GM18526 (cell line): Measurements from ENCODE around the gene RFNG.

ENCODE experiments used
- POLR2A ChIP-seq: IDR thresholded peaks from 3 replicates; pipeline ENCODE4 v1.6.1; 2011; ENCODE audit not compliant: insufficient read length; ENCODE audit errors: extremely low read depth

RFNG gene

DNA sequence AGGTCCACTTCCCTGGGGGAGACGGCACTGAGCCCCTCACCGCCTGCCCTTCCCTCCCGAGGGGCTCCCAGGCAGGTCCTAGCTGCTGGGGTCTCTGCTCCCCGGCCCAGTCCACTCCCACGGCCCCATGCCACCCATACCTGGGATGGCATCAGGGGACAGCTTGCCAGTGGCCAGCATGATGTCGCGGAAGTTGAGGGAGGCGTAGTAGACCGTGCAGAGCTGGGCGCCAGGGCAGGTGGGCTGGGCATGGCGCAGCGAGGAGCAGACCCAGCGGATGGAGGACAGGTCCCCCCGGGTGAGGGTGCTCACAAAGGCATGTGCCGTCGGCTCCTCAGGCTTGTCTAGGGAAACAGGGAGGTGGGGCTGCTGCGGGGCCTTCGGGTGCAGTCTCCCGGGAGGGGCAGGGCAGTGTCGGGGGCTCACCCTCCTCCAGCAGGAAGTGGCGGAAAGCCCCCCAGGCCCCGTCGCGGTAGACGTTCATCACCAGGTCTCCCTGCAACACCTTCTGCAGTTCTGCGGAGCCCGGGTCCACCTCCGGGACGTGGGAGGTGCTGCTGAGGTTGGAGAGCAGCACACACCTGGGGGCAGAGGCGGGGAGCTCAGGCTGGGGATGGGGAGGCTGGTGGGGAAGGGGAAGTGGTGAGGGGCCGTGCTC, 32.9 kb upstream of the RFNG start:
- TF ChIP-seq POLR2A: no peak

DNA sequence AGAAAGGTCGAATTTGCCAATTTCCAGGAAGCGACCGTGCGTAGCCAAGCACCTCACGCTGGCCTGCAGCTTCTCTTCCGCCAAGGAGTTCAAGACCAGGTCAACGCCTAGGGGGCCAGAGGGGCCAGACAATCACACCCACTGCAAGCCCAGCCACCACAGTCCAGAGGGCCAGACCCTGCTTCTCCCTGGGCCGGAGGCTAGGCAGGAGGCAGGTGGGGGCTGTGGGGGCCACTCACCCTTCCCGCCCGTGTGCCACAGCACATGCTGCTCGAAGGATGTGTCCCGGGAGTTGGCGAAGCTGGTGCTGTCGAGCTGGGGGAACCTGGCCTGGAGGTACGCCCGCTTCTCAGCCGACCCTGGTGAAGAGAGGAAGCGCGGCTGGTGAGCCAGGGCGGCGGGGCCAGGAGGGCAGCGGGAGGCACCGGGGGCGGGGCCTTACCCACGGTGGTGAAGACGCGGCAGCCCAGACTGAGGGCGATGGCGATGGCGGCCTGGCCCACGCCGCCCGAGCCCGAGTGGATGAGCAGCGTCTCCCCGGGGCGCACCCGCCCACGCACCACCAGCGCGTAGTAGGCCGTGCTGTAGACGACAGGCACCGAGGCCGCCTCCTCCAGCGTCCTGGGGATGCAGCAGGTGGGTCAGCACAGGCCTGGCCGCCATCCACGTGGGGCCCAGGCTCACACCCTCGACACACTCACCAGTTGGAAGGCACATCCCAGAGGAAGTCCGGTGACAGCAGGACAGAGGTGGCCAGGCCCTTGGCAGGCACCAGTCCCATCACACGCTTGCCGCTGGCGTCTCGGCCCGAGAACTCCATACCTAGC, 32.1 kb upstream of the RFNG start:
- no peak for TF ChIP-seq POLR2A

DNA sequence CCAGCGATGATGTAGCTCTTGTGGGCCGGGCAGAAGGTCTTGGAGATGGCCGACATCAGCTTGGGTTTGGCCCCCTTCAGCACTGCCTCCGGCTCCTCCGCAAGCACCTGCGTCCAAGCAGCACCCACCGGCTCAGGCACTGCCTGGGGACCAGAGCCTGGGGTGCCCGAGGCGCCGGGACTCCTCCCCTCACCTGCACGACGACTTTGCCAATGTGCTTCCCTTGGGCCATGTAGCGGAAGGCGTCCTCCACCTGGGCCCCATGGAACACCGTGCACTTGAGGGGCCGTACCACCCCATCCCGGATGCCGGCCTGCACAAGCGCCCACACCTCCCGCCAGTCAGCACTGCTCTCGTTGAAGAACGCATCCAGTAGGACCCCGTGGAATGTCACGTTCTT, 31.4 kb upstream of the RFNG start:
- TF ChIP-seq POLR2A: no peak

DNA sequence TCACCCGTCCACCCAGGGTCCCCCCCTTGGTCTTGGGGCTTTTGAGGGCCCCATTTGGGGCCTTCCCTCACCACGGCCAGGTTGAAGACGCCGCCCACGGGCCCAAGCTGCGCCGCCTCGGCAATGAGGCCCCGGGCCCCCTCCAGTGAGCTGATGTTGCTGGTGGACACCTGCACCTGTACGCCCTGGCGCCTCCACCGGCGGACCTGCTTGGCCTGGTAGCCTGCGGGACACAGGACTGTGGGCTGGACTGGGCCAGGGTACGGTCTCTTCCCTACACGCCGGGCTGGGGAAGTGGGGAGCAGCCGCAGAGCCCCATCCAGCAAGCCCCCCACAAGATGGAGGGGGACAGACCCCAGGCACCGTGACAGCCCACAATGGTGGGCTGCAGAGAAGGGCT, 30.8 kb upstream of the RFNG start:
- TF ChIP-seq POLR2A: no peak

GRCh38 chr17:82081966-82082365, 30.4 kb upstream of the RFNG start:
- no peak for TF ChIP-seq POLR2A

DNA sequence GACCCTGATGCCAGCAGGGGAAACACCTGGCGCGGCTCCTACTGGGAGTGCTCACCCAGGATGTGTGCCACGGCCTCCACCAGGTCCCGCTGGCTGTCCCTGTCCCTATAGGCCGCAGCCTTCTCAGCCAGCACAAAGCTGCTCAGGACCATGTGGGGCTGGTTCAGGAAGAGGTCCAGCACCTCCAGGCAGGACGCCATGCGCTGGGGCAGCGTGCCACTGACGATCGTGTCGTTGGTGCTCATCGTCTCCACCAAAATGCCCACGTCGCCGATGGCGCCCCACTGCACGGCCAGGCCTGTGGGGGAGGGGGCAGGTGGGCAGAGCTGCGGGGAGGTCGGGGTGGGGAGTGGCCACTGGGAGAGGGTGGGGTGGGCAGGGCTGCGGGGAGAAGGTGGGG, 29.9 kb upstream of the RFNG start:
- no peak for TF ChIP-seq POLR2A

DNA sequence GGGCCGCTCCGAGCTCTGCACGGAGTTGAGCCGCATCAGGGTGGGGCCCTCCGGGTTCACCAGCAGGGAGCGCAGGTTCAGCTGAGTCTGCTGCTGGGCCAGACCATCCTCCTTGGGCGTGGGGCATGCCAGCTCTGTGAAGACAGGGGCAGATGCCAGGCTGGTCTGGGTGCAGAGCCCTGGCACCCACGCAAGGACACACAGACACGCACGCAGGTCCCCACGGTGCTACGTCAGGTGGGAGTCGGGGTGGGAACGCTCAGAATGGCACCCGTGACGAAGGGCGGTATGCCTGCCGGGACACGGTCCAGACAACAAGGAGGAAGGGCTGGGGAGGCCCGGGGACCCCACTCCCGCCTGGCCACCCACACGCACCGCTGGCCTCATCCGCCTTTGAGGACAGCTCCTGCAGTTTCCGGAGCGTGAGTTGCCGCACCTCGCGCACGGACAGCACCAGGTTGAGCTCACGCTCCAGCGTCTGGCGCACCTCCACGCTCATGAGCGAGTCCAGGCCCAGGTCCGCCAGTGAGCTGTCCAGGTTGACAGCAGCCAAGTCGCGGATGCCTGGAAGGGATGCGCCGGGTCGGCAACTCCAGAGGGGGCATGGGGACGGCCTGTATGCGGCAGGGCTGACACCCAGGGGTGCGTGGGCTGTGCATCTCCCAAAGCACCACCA, 29.3 kb upstream of the RFNG start:
- no peak for TF ChIP-seq POLR2A

- no peak for TF ChIP-seq POLR2A
Observed at GRCh38 chr17:82080048-82080788, 28.6 kb upstream of the RFNG start.

DNA sequence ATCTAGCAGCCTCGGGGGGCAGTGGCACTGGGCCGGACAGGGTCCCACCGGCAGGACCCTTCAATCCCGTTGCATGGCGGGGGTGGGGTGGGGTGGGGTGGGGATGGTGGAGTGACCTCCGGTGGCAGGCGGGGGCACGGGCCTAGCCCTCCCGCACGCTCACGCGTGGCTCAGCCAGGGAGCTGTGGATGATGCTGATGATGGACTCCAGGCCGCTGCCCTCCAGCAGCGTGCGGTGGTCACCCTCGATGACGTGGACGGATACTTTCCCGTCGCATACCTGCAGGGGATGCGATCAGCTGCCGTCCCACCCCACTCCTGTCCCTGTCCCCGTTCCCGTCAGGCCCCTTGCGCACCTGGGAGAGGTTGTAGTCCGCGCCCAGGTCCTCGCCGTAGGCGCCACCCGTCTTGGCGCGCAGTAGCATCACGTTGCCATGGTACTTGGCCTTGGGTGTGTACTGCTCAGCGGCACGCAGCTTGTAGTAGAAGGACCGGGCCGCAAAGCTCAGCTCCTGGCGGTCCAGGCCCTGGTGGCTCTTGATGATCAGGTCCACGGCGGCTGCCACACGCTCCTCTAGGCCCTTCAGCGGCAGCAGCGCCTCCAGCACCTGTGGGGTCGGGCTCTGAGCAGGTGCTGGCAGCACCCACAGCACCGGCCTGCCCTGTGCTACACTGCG, 27.5 kb upstream of the RFNG start:
- TF ChIP-seq POLR2A: no peak

- no peak for TF ChIP-seq POLR2A
Observed at GRCh38 chr17:82078433-82078832, 26.8 kb upstream of the RFNG start.

DNA sequence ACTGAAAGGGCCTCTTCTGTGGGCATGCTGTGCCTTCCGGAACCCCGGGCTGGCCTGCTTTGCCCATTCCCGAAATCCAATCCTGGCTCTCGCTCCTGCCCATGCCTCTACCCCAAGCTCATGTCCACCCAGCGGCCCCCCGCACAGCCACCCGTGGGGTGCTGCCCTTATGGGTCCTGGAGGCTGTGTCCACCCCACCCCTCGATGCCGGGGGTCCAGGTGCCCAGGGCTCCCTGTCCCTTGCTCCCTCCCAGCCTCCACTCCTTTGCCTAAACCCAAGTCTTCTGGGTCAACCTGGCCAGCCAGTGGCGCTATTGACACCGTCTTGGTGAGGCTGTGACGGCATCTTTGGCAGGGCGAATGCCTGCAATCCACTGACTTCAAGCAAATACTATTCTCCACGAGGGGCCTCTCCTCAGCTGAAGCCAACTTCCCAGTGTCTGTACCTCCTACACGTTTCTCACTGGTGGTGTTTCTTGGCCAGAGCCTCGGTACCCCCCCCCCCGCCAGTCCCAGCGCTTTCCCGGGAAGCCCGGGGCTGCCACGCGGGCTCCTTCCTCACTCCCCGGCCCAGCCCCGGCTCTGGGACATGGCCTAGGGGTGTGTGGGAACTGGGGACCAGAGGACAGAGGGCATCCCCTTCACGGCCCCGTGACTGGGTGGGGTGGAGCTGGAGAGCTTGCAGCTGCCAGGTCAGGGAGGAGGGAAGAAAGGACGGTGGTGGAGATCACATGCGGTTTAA, 26.2 kb upstream of the RFNG start:
- no peak for TF ChIP-seq POLR2A

DNA sequence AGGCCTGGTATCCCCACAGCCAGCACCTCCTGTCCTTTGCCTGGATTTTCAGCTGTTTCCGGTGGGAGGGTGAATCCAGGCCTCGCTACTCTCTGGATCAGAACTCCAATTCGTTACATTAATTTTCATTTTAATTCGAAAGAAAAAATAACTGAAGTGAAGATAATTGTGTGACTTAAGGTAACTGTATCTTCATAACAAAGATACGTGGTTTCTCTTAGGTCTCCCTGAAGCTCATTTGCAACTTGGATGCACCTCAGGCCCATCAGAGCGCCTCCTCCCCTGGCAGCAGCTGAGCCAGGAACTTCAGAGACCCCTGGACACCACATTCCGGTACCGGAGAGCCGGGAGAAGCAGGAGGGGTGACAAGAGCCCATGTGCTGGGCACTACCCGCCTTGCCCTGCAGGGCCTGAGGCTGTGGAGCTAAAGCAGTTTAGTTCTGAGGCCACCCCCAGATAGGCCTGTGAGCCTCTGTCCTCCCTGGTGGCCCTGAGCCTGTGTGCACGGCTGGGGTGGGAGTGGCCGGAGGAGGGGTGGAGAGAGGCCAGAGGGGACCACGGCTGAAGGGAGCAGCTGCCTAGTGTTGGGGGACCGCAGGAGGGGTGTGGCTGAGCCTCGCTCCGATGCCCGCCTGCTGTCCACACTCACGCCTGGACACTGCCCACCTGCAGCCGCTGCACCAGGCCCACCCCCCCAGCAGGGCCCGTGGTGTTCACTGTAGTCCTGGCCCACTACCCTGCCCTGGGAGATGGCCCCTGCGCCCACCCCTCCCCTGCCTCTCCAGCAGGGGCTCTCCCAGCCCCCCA, 25.4 kb upstream of the RFNG start:
- peak; percentile 7 for TF ChIP-seq POLR2A

DNA sequence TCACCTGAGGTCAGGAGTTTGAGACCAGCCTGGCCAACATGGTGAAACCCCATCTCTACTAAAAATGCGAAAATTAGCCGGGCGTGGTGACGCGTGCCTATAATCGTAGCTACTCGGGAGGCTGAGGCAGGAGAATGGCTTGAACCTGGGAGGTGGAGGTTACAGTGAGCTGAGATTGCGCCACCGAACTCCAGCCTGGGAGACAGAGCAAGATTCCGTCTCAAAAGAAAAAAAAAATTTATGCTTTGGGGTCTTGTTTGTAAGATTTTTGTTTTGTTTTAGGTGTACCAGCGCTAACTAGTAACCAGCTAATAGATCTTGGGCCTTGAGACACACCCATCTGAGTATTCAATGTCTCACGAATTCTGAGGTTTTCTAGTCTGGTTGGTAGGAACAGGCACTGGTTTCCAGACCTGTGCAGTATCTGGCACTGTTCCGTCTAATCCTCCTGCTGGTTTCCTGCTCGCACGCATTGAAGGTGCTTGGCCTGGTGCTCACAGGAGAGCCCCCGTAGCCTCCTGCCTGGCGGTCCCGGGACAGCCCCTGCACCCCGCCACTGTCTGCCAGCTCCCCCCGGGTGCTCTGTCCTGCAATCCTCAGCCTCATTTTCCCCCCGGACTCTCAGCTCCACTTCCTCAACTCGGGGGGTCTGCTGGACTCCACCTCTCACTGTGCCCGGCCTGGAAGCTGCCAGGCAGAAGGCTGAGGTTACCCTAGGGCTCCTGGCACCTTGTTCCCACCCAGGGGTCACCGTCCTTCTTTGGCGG, 24.6 kb upstream of the RFNG start:
- peak; percentile 17 for TF ChIP-seq POLR2A

- no peak for TF ChIP-seq POLR2A
Observed at GRCh38 chr17:82073446-82073845, 21.8 kb upstream of the RFNG start.
